ENCODE measurements around the gene GIPC1. TPM values are rescaled to one million over a fixed set of nuclear protein-coding genes. Genes with fewer than 3 reads are reported as not detected.

The GIPC1 gene
- polyA plus RNA-seq, 2 of the 4 experiments (the other 2 are of a cell fraction), result 52.9 to 86.4 TPM

DNA sequence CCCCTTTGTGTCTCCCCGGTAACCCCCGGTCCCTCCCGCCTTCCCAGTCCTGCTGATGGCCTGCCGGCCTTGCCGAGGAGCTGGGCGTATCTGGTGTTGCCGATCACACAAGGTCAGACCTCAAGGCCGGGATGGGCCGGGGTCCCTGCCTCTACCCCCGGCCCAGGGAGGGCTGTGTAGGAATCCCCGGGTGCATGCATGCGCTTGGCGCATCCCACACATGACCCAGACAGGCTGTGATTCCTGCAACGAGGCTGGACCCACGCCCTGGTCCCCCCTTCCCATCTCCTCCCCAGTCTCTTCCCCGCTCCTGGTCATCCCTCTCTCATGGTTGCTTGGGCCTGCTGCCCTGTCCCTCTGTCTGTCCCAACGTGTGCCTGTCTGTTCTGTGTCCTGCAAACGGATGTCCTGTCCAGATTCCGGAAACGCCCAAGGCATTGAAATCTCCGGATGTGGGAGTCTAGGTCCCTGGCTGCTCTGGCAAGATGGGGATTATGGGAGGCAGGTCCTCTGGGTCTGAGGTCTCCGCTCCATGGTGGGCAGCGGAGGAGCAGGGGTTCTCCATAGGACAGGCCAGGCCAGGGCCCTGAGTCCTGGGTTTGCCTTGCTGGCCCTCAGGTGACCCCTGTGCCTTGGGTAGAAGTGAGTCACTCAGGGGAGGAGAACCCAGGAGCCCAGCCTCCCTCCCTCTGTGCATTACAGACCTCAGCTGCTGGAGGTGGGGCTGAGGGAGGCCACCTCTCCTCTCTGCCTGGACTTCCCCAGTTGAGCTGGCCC is 61.2 kb downstream of the GIPC1 start:
- H3K4me1 ChIP-seq, result peaks cover 23% of the 10 kb centered on the region
- peak overlapping the region; percentile 98 for H3K4me2 ChIP-seq
- no peaks in the 10 kb centered on the region for H3K9me3 ChIP-seq
- FAIRE-seq (no peak), ATAC-seq (peak; percentile 71 to 84), DNase-seq (ENCODE audit: low read depth in 1 of 2, low spot score in 1 of 2) (peak in 1 of 2 experiments; percentile 73)
- POLR2A ChIA-PET, result no interaction called here
- peak overlapping the region; percentile 92 for H3K4me3 ChIP-seq
- TF ChIP-seq FOSL2 (IDR thresholded peaks at IDR 0.05), result no peak
- peak; percentile 60 for TF ChIP-seq FOSL2 (CRISPR knock-in tag; IDR thresholded peaks at IDR 0.05)
- no peak for TF ChIP-seq BHLHE40 (IDR thresholded peaks at IDR 0.05; ENCODE audit: low read depth, low read length)
- CTCF ChIA-PET, result interaction anchor here (0.6 to 1.5 kb wide), 4 partner anchors 10 to 298 kb away, joined by 3 to 5 read pairs (median 4); partner anchors contain the start of gene ASF1B
- 19% methylated on average over 17 of the region's 23 CpGs for WGBS (ENCODE audit: missing lambda C conversion rate)
- peak overlapping the region; percentile 91 to 98 for H3K27ac ChIP-seq

DNA sequence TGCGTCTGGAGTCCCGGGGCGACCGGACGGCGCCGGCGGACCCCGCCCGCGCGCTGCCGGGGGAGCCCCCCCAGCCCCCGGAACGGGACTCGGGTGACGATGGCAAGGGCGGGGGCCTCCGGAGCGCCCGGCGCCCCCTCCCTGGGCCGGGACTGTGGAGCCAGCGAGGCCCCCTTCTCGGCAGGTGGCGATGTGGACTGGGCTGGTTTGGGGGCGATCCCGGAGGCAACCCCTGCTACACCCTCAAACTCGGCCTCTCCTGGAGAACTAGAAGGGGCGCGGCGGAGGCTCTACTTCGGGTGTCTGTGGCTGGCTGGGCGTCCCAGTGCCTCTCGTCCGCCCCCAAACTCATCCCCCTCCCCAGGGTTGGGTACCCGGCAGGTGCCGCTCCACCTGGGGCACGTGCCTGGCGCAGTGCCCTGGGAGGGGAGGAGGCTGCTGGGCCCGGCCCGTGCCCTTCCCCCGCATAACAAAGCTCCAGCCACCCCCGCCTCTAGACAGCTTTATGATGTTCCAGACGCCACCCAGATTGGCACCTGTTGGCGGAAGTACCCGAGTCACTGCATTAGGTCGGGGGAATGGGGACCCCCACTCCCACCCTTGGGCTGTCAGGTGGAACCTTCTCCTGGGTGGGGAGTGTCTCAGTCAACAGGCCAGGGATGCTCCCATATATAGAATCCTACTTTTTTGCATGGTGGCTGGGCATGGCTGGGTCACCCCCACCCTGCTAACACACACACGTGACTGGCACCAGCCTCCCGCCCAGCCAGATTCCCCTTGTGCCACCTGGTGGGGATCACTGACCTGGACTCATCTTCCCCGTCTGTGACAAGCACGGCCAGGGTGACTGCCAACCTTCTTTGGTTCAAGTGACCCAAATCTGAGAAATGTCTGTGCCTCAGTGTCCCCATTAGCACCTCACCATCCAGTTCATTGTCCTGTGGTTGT is 62.1 kb downstream of the GIPC1 start:
- DNase-seq (ENCODE audit: low read depth in 1 of 2, low spot score in 1 of 2), result no peak
- ATAC-seq, result peak; percentile 37 to 46; a peak in 5 of 6 replicates
- TF ChIP-seq JUNB (IDR thresholded peaks at IDR 0.05) (no peak), HOXA7 (CRISPR knock-in tag; IDR thresholded peaks at IDR 0.05) (no peak), TP53 (CRISPR knock-in tag; IDR thresholded peaks at IDR 0.05) (no peak), CHD4 (IDR thresholded peaks at IDR 0.05; ENCODE audit: borderline replicate concordance) (no peak), RAD21 (conservative IDR thresholded peaks at IDR 0.05 in 1 of 2, IDR thresholded peaks at IDR 0.05 in 1 of 2) (no peak), BHLHE40 (IDR thresholded peaks at IDR 0.05; ENCODE audit: low read depth, low read length) (peak; percentile 46; the same call in 1 of the 2 replicates), CHD2 (IDR thresholded peaks at IDR 0.05; ENCODE audit: low read length, partially characterized antibody) (no peak), PHF8 (IDR thresholded peaks at IDR 0.05; ENCODE audit: borderline replicate concordance, low read depth) (0 out of 2 replicates have a peak, but pooled peaks have one; percentile 11), ZNF302 (CRISPR knock-in tag; IDR thresholded peaks at IDR 0.05) (no peak), NFE2L2 (conservative IDR thresholded peaks at IDR 0.05; ENCODE audit: low read length) (no peak), POLR2AphosphoS2 (conservative IDR thresholded peaks at IDR 0.05; ENCODE audit: low read length) (no peak), HDAC2 (IDR thresholded peaks at IDR 0.05) (no peak), ZFP36 (IDR thresholded peaks at IDR 0.05; ENCODE audit: borderline replicate concordance, partially characterized antibody) (no peak), HOXB13 (CRISPR knock-in tag; IDR thresholded peaks at IDR 0.05; ENCODE audit: low read depth) (no peak), EP300 (IDR thresholded peaks at IDR 0.05) (no peak), KDM5A (IDR thresholded peaks at IDR 0.05) (no peak), NR3C1 (IDR thresholded peaks at IDR 0.05) (no peak), MAZ (IDR thresholded peaks at IDR 0.05; ENCODE audit: borderline replicate concordance, low read depth, low read length) (no peak), FOSL2 (IDR thresholded peaks at IDR 0.05) (no peak), FOSL2 (CRISPR knock-in tag; IDR thresholded peaks at IDR 0.05) (no peak), CBX8 (IDR thresholded peaks at IDR 0.05) (no peak)
- TF ChIP-seq, protein P1, sequence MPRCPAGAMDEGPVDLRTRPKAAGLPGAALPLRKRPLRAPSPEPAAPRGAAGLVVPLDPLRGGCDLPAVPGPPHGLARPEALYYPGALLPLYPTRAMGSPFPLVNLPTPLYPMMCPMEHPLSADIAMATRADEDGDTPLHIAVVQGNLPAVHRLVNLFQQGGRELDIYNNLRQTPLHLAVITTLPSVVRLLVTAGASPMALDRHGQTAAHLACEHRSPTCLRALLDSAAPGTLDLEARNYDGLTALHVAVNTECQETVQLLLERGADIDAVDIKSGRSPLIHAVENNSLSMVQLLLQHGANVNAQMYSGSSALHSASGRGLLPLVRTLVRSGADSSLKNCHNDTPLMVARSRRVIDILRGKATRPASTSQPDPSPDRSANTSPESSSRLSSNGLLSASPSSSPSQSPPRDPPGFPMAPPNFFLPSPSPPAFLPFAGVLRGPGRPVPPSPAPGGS (IDR thresholded peaks at IDR 0.05), result no peak
- TF ChIP-seq, protein P2, sequence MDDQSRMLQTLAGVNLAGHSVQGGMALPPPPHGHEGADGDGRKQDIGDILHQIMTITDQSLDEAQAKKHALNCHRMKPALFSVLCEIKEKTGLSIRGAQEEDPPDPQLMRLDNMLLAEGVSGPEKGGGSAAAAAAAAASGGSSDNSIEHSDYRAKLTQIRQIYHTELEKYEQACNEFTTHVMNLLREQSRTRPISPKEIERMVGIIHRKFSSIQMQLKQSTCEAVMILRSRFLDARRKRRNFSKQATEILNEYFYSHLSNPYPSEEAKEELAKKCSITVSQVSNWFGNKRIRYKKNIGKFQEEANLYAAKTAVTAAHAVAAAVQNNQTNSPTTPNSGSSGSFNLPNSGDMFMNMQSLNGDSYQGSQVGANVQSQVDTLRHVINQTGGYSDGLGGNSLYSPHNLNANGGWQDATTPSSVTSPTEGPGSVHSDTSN (IDR thresholded peaks at IDR 0.05), result no peak
- TF ChIP-seq, protein P3, sequence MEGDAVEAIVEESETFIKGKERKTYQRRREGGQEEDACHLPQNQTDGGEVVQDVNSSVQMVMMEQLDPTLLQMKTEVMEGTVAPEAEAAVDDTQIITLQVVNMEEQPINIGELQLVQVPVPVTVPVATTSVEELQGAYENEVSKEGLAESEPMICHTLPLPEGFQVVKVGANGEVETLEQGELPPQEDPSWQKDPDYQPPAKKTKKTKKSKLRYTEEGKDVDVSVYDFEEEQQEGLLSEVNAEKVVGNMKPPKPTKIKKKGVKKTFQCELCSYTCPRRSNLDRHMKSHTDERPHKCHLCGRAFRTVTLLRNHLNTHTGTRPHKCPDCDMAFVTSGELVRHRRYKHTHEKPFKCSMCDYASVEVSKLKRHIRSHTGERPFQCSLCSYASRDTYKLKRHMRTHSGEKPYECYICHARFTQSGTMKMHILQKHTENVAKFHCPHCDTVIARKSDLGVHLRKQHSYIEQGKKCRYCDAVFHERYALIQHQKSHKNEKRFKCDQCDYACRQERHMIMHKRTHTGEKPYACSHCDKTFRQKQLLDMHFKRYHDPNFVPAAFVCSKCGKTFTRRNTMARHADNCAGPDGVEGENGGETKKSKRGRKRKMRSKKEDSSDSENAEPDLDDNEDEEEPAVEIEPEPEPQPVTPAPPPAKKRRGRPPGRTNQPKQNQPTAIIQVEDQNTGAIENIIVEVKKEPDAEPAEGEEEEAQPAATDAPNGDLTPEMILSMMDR (IDR thresholded peaks at IDR 0.05), result no peak
- TF ChIP-seq, protein P4, sequence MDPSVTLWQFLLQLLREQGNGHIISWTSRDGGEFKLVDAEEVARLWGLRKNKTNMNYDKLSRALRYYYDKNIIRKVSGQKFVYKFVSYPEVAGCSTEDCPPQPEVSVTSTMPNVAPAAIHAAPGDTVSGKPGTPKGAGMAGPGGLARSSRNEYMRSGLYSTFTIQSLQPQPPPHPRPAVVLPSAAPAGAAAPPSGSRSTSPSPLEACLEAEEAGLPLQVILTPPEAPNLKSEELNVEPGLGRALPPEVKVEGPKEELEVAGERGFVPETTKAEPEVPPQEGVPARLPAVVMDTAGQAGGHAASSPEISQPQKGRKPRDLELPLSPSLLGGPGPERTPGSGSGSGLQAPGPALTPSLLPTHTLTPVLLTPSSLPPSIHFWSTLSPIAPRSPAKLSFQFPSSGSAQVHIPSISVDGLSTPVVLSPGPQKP (IDR thresholded peaks at IDR 0.05; ENCODE audit: low read depth, low read length), result no peak
- TF ChIP-seq, protein P5, sequence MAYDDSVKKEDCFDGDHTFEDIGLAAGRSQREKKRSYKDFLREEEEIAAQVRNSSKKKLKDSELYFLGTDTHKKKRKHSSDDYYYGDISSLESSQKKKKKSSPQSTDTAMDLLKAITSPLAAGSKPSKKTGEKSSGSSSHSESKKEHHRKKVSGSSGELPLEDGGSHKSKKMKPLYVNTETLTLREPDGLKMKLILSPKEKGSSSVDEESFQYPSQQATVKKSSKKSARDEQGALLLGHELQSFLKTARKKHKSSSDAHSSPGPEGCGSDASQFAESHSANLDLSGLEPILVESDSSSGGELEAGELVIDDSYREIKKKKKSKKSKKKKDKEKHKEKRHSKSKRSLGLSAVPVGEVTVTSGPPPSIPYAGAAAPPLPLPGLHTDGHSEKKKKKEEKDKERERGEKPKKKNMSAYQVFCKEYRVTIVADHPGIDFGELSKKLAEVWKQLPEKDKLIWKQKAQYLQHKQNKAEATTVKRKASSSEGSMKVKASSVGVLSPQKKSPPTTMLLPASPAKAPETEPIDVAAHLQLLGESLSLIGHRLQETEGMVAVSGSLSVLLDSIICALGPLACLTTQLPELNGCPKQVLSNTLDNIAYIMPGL (CRISPR knock-in tag; IDR thresholded peaks at IDR 0.05; ENCODE audit: borderline replicate concordance), result no peak
- TF ChIP-seq, protein P6, sequence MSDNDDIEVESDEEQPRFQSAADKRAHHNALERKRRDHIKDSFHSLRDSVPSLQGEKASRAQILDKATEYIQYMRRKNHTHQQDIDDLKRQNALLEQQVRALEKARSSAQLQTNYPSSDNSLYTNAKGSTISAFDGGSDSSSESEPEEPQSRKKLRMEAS (IDR thresholded peaks at IDR 0.05), result peak; percentile 32; the same call in 1 of the 2 replicates

More for the DNA sequence above, 62.1 kb downstream of the GIPC1 start:
- no peak for FAIRE-seq
- Histone ChIP-seq H3K4me1 (peaks cover 26% of the 10 kb centered on the region), H3K9me3 (no peaks in the 10 kb centered on the region), H3K4me3 (peak overlapping the region; percentile 92), H3K4me2 (peak overlapping the region; percentile 98), H3K27ac (peak overlapping the region; percentile 91 to 98)
- WGBS (ENCODE audit: missing lambda C conversion rate), result 0% methylated on average over 1 of the region's 52 CpGs
- POLR2A ChIA-PET, result no interaction called here
- CTCF ChIA-PET, result interaction anchor here (0.6 to 1.4 kb wide), 4 partner anchors 17 to 622 kb away, joined by 3 to 5 read pairs (median 4); partner anchors contain the start of gene ASF1B

Data from A549 (cell line).